Measurements from ENCODE around the gene THSD7B.

The THSD7B gene

GRCh38 chr2:137221797-137222492 lies 456.6 kb downstream of the THSD7B start:
- Mint-ChIP-seq H3K36me3 (ENCODE audit: low read depth) (no peaks in the 10 kb centered on the region), H3K27ac (no peak overlapping the region), H3K27me3 (ENCODE audit: low read depth) (no peaks in the 10 kb centered on the region), H3K9me3 (no peaks in the 10 kb centered on the region), H3K4me3 (no peak overlapping the region), H3K4me1 (no peaks in the 10 kb centered on the region)
- no peak for TF ChIP-seq CTCF (IDR thresholded peaks at IDR 0.05; ENCODE audit: unreplicated experiment in 3 of 3)

- H3K27ac Mint-ChIP-seq: no peak overlapping the region
- H3K36me3 Mint-ChIP-seq (ENCODE audit: low read depth): no peaks in the 10 kb centered on the region
- TF ChIP-seq CTCF (IDR thresholded peaks at IDR 0.05; ENCODE audit: unreplicated experiment in 3 of 3): no peak
- no peaks in the 10 kb centered on the region for H3K4me1 Mint-ChIP-seq
- no peaks in the 10 kb centered on the region for H3K9me3 Mint-ChIP-seq
- no peaks in the 10 kb centered on the region for H3K27me3 Mint-ChIP-seq (ENCODE audit: low read depth)
- no peak overlapping the region for H3K4me3 Mint-ChIP-seq
Measured at GRCh38 chr2:137223722-137224121, 458.4 kb downstream of the THSD7B start.

- H3K27ac Mint-ChIP-seq: no peak overlapping the region
- TF ChIP-seq CTCF (IDR thresholded peaks at IDR 0.05; ENCODE audit: unreplicated experiment in 3 of 3): no peak
- H3K4me1 Mint-ChIP-seq: no peaks in the 10 kb centered on the region
- no peaks in the 10 kb centered on the region for H3K36me3 Mint-ChIP-seq (ENCODE audit: low read depth)
- H3K27me3 Mint-ChIP-seq (ENCODE audit: low read depth): peaks cover 6% of the 10 kb centered on the region
- H3K9me3 Mint-ChIP-seq: no peaks in the 10 kb centered on the region
- no peak overlapping the region for H3K4me3 Mint-ChIP-seq
Measured at GRCh38 chr2:137228566-137228965, 463.2 kb downstream of the THSD7B start.

GRCh38 chr2:137229834-137230233 lies 464.5 kb downstream of the THSD7B start:
- no peak overlapping the region for H3K4me3 Mint-ChIP-seq
- H3K4me1 Mint-ChIP-seq: no peaks in the 10 kb centered on the region
- no peak for TF ChIP-seq CTCF (IDR thresholded peaks at IDR 0.05; ENCODE audit: unreplicated experiment in 3 of 3)
- no peak overlapping the region for H3K27ac Mint-ChIP-seq
- no peaks in the 10 kb centered on the region for H3K9me3 Mint-ChIP-seq
- H3K36me3 Mint-ChIP-seq (ENCODE audit: low read depth): no peaks in the 10 kb centered on the region
- peaks cover 6% of the 10 kb centered on the region for H3K27me3 Mint-ChIP-seq (ENCODE audit: low read depth)

- Mint-ChIP-seq H3K27me3 (ENCODE audit: low read depth) (peaks cover 6% of the 10 kb centered on the region), H3K27ac (no peak overlapping the region), H3K4me1 (no peaks in the 10 kb centered on the region), H3K4me3 (no peak overlapping the region), H3K9me3 (no peaks in the 10 kb centered on the region), H3K36me3 (ENCODE audit: low read depth) (no peaks in the 10 kb centered on the region)
- TF ChIP-seq CTCF (IDR thresholded peaks at IDR 0.05; ENCODE audit: unreplicated experiment in 3 of 3): no peak
Measured at GRCh38 chr2:137231628-137232027, 466.3 kb downstream of the THSD7B start.

GRCh38 chr2:137232076-137232475 lies 466.7 kb downstream of the THSD7B start:
- Mint-ChIP-seq H3K9me3 (no peaks in the 10 kb centered on the region), H3K4me1 (no peaks in the 10 kb centered on the region), H3K4me3 (no peak overlapping the region), H3K27ac (no peak overlapping the region), H3K27me3 (ENCODE audit: low read depth) (peaks cover 6% of the 10 kb centered on the region), H3K36me3 (ENCODE audit: low read depth) (no peaks in the 10 kb centered on the region)
- TF ChIP-seq CTCF (IDR thresholded peaks at IDR 0.05; ENCODE audit: unreplicated experiment in 3 of 3): no peak

Data from nephron (organoid).